HepG2 (cell line): ENCODE data around the gene NUP88. TPM values are rescaled to one million over a fixed set of nuclear protein-coding genes. Genes with fewer than 3 reads are reported as not detected.

Source experiments
- CBX1 ChIP-seq: IDR thresholded peaks from one replicate; pipeline ENCODE4 v1.6.1; 2016; ENCODE audit warnings: antibody characterized with exemption, low read depth
- CCDC6 ChIP-seq: sonication (generic); formaldehyde crosslinking; IDR thresholded peaks from 2 replicates; pipeline ENCODE4 v1.8.1; 2022; ENCODE audit warnings: mild to moderate bottlenecking, missing genetic modification reagents, moderate library complexity
- CREM ChIP-seq, 2 experiments: sonication (generic) in 1 of 2; formaldehyde crosslinking in 1 of 2; IDR thresholded peaks; 2 replicates each; pipeline versions ENCODE4 v1.4.0 to v1.6.1; 2016 to 2020; ENCODE audit warnings: antibody characterized with exemption in 1 of 2, mild to moderate bottlenecking in 1 of 2, missing genetic modification reagents in 1 of 2
- ETV6 ChIP-seq: sonication (generic); formaldehyde crosslinking; conservative IDR thresholded peaks from 2 replicates; pipeline ENCODE4 v1.4.0; 2020; ENCODE audit warnings: missing genetic modification reagents
- HDAC2 ChIP-seq: sonication (generic); formaldehyde crosslinking; IDR thresholded peaks from 2 replicates; pipeline ENCODE4 v1.4.0; 2020; ENCODE audit warnings: missing genetic modification reagents
- JUND ChIP-seq: sonication (generic); formaldehyde crosslinking; IDR thresholded peaks from 2 replicates; pipeline ENCODE4 v1.8.0; 2022; ENCODE audit warnings: mild to moderate bottlenecking, missing genetic modification reagents
- KDM5A ChIP-seq: fragments of 200-600 bp; sonication (generic); IDR thresholded peaks from 2 replicates; pipeline ENCODE4 v1.7.0; 2018; ENCODE audit warnings: antibody characterized with exemption, mild to moderate bottlenecking, low read length, borderline replicate concordance
- KLF13 ChIP-seq: sonication (generic); formaldehyde crosslinking; IDR thresholded peaks from 2 replicates; pipeline ENCODE4 v1.4.0; 2020; ENCODE audit warnings: mild to moderate bottlenecking, missing genetic modification reagents
- NFE2 ChIP-seq: sonication (generic); formaldehyde crosslinking; IDR thresholded peaks from 2 replicates; pipeline ENCODE4 v1.4.0; 2020; ENCODE audit warnings: missing genetic modification reagents
- NFYC ChIP-seq: IDR thresholded peaks from 2 replicates; pipeline ENCODE4 v1.6.1; 2016; ENCODE audit warnings: missing genetic modification reagents, missing compliant biosample characterization
- POLR2A ChIP-seq, 2 experiments: IDR thresholded peaks; 2 replicates each; pipeline ENCODE4 v1.6.1; 2011; ENCODE audit warnings: low read depth in 2 of 2, low read length in 2 of 2, mild to moderate bottlenecking in 1 of 2, moderate library complexity in 1 of 2; ENCODE audit not compliant: insufficient read depth in 1 of 2
- PRMT3 ChIP-seq: sonication (generic); formaldehyde crosslinking; IDR thresholded peaks from 2 replicates; pipeline ENCODE4 v1.8.1; 2022; ENCODE audit warnings: low read depth, mild to moderate bottlenecking, moderate library complexity, missing genetic modification reagents, borderline replicate concordance
- SIX4 ChIP-seq: sonication (generic); formaldehyde crosslinking; IDR thresholded peaks from 2 replicates; pipeline ENCODE4 v1.4.0; 2020; ENCODE audit warnings: missing genetic modification reagents
- TSC22D2 ChIP-seq: sonication (generic); formaldehyde crosslinking; IDR thresholded peaks from 2 replicates; pipeline ENCODE4 v1.5.1; 2020; ENCODE audit warnings: missing genetic modification reagents, mild to moderate bottlenecking, borderline replicate concordance
- ZBTB38 ChIP-seq: sonication (generic); formaldehyde crosslinking; IDR thresholded peaks from 2 replicates; pipeline ENCODE4 v1.5.1; 2020; ENCODE audit warnings: mild to moderate bottlenecking, missing genetic modification reagents
- ZBTB7B ChIP-seq: sonication (generic); formaldehyde crosslinking; IDR thresholded peaks from 2 replicates; pipeline ENCODE4 v1.4.0; 2020; ENCODE audit warnings: missing genetic modification reagents
- ZC3H13 ChIP-seq: sonication (generic); formaldehyde crosslinking; IDR thresholded peaks from 2 replicates; pipeline ENCODE4 v1.8.1; 2023; ENCODE audit warnings: mild to moderate bottlenecking, missing genetic modification reagents, moderate library complexity
- ZMYM2 ChIP-seq: sonication (generic); formaldehyde crosslinking; IDR thresholded peaks from 2 replicates; pipeline ENCODE4 v1.8.0; 2022; ENCODE audit warnings: mild to moderate bottlenecking, missing genetic modification reagents
- ZNF552 ChIP-seq: sonication (generic); formaldehyde crosslinking; IDR thresholded peaks from 2 replicates; pipeline ENCODE4 v1.9.0; 2022; ENCODE audit warnings: missing genetic modification reagents, mild to moderate bottlenecking, borderline replicate concordance
- ZNF605 ChIP-seq: sonication (generic); formaldehyde crosslinking; IDR thresholded peaks from 2 replicates; pipeline ENCODE4 v1.8.0; 2022; ENCODE audit warnings: mild to moderate bottlenecking, missing genetic modification reagents
- ZNF747 ChIP-seq: sonication (generic); formaldehyde crosslinking; IDR thresholded peaks from 2 replicates; pipeline ENCODE4 v1.8.1; 2023; ENCODE audit warnings: missing genetic modification reagents, mild to moderate bottlenecking, borderline replicate concordance
- polyA plus RNA-seq, 8 experiments: library from polyadenylated mRNA; depleted of rRNA in 3 of 8; stranded (reverse) in 7 of 8; unstranded in 1 of 8; fragments of >200 nt; fragmentation: Illumina TruSeq in 4 of 8; extraction: Trizol in 4 of 8; gene quantifications; 2 replicates each; pipeline versions ENCODE4 v1.2.1 to v1.2.3, GENCODE V29; 2011 to 2016; ENCODE audit warnings: low read depth in 4 of 8, missing spikeins in 1 of 8, mixed read lengths in 1 of 8; ENCODE audit not compliant: insufficient read depth in 1 of 8
- total RNA-seq, 5 experiments: library from RNA; depleted of rRNA; stranded (reverse); fragments of >200 nt; fragmentation: Illumina TruSeq; extraction: Trizol; gene quantifications; 2 replicates each; pipeline ENCODE4 v1.2.3, GENCODE V29; 2016; ENCODE audit warnings: low read depth in 1 of 5
- TF ChIP-seq, protein P1 (sequence below): sonication (generic); formaldehyde crosslinking; IDR thresholded peaks from 2 replicates; pipeline ENCODE4 v1.8.0; 2022; ENCODE audit warnings: mild to moderate bottlenecking, missing genetic modification reagents
- TF ChIP-seq, protein P2 (sequence below): sonication (generic); formaldehyde crosslinking; IDR thresholded peaks from 2 replicates; pipeline ENCODE4 v1.4.0; 2020; ENCODE audit warnings: missing genetic modification reagents
- TF ChIP-seq, protein P3 (sequence below): sonication (generic); formaldehyde crosslinking; IDR thresholded peaks from 2 replicates; pipeline ENCODE4 v1.9.0; 2022; ENCODE audit warnings: missing genetic modification reagents, mild to moderate bottlenecking, borderline replicate concordance
- TF ChIP-seq, protein P4 (sequence below): sonication (generic); formaldehyde crosslinking; IDR thresholded peaks from 2 replicates; pipeline ENCODE4 v1.5.0; 2020; ENCODE audit warnings: missing genetic modification reagents

Gene NUP88
- total and polyA plus RNA-seq, 2 of the 13 experiments (the other 11 are each of a cell fraction or from before 2014, with no cell fraction given), result 48.2 to 130 TPM

DNA sequence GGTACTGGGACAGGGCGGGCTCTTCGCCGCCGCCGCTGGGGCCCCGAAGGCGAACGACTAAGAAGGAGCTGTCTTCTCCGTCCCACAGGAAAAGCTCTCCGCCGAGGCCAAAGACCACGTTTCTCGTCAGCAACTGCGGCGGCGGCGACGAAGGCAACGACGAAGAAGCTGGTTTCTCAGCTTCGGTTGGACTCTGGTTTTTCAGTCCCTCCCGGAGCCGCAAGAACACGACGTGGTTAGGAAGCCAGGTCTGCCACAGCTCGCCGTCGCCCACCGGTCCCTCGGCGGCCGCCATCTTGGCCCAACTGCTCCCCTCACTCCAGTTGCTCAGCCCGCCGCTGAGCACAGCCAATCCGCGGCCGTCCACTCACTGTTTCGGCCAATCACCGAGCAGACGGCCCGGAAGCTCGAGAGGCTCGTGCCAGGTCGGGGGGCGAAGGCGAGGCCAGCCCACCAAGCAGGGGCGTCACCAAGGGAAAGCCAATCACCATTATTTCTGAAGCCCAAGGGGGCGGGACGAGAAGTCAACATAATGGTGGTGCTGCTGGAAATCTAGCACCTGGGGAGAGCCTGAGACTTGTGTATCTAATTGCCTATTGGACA is at the start of gene NUP88 (continued):
- TF ChIP-seq, protein P1, sequence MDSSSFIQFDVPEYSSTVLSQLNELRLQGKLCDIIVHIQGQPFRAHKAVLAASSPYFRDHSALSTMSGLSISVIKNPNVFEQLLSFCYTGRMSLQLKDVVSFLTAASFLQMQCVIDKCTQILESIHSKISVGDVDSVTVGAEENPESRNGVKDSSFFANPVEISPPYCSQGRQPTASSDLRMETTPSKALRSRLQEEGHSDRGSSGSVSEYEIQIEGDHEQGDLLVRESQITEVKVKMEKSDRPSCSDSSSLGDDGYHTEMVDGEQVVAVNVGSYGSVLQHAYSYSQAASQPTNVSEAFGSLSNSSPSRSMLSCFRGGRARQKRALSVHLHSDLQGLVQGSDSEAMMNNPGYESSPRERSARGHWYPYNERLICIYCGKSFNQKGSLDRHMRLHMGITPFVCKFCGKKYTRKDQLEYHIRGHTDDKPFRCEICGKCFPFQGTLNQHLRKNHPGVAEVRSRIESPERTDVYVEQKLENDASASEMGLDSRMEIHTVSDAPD (CRISPR knock-in tag), result no peak
- peak; percentile 89 to 93 for TF ChIP-seq POLR2A (IDR thresholded peaks at IDR 0.05; ENCODE audit: insufficient read depth in 1 of 2, low read depth in 2 of 2, low read length in 2 of 2)
- TF ChIP-seq, protein P2, sequence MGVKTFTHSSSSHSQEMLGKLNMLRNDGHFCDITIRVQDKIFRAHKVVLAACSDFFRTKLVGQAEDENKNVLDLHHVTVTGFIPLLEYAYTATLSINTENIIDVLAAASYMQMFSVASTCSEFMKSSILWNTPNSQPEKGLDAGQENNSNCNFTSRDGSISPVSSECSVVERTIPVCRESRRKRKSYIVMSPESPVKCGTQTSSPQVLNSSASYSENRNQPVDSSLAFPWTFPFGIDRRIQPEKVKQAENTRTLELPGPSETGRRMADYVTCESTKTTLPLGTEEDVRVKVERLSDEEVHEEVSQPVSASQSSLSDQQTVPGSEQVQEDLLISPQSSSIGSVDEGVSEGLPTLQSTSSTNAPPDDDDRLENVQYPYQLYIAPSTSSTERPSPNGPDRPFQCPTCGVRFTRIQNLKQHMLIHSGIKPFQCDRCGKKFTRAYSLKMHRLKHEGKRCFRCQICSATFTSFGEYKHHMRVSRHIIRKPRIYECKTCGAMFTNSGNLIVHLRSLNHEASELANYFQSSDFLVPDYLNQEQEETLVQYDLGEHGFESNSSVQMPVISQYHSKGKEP (CRISPR knock-in tag), result peak; percentile 66; the same call in 1 of the 2 replicates
- TF ChIP-seq KDM5A, result peak; percentile 85
- TF ChIP-seq NFE2, result 0 out of 2 replicates have a peak, but pooled peaks have one; percentile 27
- TF ChIP-seq SIX4 (CRISPR knock-in tag), result peak; percentile 10; the same call in 1 of the 2 replicates
- peak; percentile 43 for TF ChIP-seq ZBTB38 (CRISPR knock-in tag)
- TF ChIP-seq, protein P3, sequence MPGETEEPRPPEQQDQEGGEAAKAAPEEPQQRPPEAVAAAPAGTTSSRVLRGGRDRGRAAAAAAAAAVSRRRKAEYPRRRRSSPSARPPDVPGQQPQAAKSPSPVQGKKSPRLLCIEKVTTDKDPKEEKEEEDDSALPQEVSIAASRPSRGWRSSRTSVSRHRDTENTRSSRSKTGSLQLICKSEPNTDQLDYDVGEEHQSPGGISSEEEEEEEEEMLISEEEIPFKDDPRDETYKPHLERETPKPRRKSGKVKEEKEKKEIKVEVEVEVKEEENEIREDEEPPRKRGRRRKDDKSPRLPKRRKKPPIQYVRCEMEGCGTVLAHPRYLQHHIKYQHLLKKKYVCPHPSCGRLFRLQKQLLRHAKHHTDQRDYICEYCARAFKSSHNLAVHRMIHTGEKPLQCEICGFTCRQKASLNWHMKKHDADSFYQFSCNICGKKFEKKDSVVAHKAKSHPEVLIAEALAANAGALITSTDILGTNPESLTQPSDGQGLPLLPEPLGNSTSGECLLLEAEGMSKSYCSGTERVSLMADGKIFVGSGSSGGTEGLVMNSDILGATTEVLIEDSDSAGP (CRISPR knock-in tag), result peak; percentile 62
- TF ChIP-seq CCDC6 (CRISPR knock-in tag), result 0 out of 2 replicates have a peak, but pooled peaks have one; percentile 67
- peak; percentile 9; the same call in 1 of the 2 replicates for TF ChIP-seq HDAC2 (CRISPR knock-in tag)
- TF ChIP-seq CREM (IDR thresholded peaks at IDR 0.05), result peak; percentile 80
- TF ChIP-seq CREM (CRISPR knock-in tag; IDR thresholded peaks at IDR 0.05), result no peak
- TF ChIP-seq TSC22D2 (CRISPR knock-in tag), result peak; percentile 20; the same call in 1 of the 2 replicates
- no peak for TF ChIP-seq ZNF552 (CRISPR knock-in tag)
- TF ChIP-seq ZC3H13, result peak; percentile 66; the same call in 1 of the 2 replicates
- TF ChIP-seq NFYC (CRISPR knock-in tag), result peak; percentile 94
- no peak for TF ChIP-seq KLF13
- TF ChIP-seq JUND (CRISPR knock-in tag), result 0 out of 2 replicates have a peak, but pooled peaks have one; percentile 5
- TF ChIP-seq PRMT3 (CRISPR knock-in tag), result no peak
- TF ChIP-seq ZBTB7B (CRISPR knock-in tag), result peak; percentile 63; the same call in 1 of the 2 replicates
- 0 out of 2 replicates have a peak, but pooled peaks have one; percentile 1 for TF ChIP-seq ZNF747 (CRISPR knock-in tag)
- TF ChIP-seq CBX1, result peak; percentile 39
- TF ChIP-seq, protein P4, sequence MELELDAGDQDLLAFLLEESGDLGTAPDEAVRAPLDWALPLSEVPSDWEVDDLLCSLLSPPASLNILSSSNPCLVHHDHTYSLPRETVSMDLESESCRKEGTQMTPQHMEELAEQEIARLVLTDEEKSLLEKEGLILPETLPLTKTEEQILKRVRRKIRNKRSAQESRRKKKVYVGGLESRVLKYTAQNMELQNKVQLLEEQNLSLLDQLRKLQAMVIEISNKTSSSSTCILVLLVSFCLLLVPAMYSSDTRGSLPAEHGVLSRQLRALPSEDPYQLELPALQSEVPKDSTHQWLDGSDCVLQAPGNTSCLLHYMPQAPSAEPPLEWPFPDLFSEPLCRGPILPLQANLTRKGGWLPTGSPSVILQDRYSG (CRISPR knock-in tag), result 0 out of 2 replicates have a peak, but pooled peaks have one; percentile 13
- no peak for TF ChIP-seq ZMYM2
- 0 out of 2 replicates have a peak, but pooled peaks have one; percentile 19 for TF ChIP-seq ETV6
- peak; percentile 40; the same call in 1 of the 2 replicates for TF ChIP-seq ZNF605 (CRISPR knock-in tag)
